Activated CD4-positive, alpha-beta T cell treated with anti-CD3 and anti-CD28 coated beads, Interleukin-2, amount 50 U/mL, for 48 hours (primary cell): ENCODE measurements around the gene SHISA9.

Source experiments
- DNase-seq, 2 experiments: peaks; one replicate each; pipeline ENCODE4 v3.0.0-alpha.2; 2020

SHISA9 gene

DNA sequence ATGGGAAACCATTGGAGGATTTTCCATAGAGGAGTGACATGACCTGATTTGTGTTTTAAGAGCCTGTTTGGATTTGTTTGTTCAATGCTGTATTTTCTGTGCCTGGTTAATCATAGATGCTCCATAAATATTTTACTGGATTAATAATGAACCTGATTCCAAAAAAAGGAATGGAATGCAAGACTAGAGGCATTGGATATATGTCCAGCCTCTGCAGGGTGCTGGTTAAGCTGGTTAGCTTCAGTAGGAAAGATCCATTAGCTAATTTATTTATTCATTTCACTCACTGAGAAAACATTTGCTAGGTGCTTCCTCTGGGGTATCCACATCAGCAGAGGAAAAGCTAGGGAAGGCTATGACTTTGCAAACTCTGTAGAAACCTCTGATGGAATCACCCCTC, 57.7 kb downstream of the SHISA9 start:
- no peak for DNase-seq

DNA sequence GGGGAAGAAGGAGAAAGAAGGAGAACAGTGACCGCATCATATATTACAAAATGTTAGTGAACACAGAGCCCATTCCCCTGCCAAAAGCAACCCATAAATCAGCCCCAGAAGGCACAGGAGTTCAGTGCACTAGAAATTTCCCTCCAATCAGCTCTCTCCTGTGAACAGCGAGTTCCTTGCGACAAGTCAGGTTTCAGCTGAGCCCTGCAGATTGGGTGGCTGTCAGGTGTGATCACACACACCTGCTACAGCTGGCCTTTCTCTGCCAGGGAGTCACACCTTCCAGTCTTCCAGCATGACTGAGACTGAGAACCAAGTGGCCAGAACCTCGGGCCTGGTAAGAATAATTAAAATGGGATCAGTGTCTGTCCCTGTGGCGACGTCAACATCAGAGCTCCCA, 60.2 kb downstream of the SHISA9 start:
- DNase-seq, result no peak

DNA sequence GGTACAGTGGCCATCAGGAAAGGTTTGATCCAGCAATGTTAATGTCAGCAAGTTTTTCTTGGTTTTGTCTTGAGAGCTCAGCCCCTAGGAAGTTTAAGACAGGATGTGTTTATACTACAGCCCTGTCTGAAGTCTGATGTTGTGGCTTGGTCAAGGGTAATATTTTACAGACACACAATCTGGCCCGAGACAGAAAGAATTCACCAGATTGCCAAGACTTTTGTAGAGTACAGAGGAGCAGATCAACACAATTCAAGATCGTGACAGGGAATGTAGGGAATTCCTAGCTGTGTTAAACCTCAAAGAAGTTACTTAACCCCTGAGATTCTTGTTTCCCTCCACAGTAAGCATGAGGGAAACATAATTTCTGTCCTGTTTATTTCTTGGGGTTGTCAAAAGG, 63.1 kb downstream of the SHISA9 start:
- no peak for DNase-seq

DNA sequence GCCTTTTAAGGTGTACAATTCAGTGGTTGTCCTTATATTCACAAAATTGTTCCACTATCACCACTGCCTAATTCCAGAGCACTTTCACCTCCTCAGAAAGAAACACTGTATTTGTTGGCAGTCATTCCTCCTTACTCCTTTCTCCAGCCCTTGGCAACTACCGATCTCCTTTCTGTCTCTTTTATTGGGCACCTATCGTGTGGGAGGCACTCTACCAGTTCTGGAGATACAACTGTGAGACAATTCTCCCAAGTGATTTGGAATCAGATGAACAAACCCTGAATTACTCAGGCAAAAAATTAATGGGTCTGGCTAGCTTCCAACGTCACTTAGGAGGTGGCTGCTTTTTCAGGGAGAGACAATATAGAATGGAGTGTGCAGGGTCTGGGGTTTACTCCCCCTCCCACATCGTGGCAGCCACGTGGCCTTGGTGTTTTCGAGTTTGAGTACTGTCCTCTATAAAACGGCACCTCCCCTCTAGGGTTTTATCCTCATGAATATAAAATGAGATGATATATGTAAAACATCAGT, 63.9 kb downstream of the SHISA9 start:
- no peak for DNase-seq

DNA sequence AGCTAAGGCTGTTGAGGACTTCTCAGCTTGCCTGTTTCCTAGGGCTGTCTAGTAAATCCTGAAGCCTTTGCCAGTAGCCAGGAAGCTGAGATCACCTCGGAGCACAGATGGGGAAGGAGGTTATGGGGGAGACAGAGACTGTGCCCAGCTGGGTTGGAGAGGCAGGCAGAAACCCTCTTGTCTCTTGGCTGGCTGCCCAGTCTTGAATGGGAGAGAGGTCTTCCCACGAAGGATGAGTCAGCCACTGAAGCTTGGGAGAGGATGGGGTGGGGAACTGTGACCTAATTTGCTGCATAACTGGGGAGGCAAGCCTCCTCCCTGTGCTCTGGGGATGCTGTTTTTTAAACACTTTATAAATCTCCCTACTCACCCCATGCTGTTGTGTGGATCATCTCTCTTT, 69.8 kb downstream of the SHISA9 start:
- no peak for DNase-seq

DNA sequence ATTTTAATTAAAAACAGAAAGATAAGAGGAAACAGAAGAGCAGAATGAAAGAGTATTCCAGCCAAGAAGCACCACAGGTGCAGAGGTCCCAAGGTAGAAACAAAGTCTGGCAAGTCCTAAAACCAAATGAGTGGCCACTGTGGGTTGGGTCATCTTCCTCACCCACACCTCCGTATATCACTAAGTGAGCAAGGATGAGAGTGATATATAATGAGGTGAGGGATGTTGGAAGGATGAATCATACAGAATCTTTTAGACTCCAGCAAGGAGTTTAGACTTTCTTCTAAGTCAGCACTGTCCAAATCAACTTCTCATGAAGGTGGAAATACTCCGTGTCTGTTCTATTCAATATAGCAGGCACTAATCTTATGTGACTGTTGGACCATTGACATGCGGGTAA, 70.8 kb downstream of the SHISA9 start:
- no peak for DNase-seq

DNA sequence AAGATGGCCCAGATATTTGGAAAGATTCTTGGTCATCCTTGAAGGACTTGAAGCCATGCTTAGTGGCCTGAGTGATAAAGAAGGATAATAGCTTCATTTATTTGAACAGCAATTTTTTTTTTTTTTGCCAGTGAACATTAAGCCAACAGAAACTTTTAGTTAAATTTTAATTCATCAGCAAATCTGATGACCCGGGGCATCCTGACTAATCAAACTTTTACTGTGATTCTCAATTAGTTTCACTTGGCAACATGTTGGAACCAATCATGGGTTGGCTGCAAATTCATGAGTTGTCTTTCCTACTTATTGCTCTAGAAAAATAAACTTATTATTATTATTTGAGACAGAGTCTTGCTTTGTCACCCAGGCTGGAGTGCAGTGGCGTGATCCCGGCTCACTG, 74.4 kb downstream of the SHISA9 start:
- DNase-seq, result no peak

DNA sequence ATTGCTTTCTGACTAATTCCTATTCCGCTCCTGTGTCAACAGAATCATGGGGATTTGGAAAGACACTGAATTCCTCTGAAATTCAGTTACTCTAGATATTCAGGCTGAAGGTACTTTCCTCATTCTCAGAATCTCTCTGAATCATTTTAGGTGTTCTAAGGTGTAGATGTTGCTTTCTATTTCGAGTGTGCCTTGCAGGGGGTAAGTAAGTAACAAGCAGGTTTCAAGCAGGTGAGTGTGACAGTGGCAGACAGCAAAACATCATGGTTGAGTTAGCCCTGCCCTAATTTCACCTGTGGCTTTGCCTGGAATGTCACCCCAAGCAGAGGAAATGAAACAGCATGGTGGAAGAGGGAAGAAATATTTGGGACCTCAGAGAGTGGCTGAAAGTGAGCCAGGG, 75.1 kb downstream of the SHISA9 start:
- no peak for DNase-seq

DNA sequence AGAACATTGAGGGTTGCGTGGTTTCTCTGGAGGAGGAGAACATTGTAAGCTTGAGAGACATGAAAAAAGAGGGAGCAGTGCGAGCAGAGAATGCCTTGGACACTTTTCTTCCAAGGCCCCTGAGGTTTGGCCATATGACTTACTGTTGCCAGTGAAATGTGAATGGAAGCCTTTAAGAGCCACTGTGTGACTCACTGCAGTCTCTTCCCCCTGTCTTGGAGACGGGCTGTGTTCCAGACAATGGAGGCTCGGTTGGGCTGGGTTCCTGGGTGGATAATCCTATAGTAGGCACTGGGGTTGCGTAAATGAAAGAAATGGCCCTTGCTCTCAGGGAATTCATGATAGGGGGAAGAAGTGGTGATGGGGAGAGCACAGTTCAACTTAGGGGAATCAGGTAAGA, 75.5 kb downstream of the SHISA9 start:
- DNase-seq, result no peak

DNA sequence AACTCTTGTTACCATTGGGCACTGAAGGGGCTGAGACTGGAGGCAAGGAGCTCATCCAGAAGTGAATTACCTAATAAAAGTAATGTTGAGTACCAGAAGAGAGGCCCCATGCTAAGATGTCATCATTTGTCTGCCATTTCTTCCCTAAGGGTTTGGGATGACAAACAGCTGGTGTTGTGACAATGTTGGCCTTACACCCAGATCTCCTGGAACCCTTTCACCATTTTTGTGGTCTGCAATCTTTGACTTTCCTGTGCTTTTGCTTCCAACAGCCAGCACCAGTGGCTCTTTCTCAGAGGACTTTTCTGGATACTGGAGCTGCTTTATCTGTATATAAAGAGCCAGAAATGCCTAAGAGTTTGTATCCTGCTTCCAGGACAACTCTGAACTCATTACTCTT, 84.1 kb downstream of the SHISA9 start:
- no peak for DNase-seq

DNA sequence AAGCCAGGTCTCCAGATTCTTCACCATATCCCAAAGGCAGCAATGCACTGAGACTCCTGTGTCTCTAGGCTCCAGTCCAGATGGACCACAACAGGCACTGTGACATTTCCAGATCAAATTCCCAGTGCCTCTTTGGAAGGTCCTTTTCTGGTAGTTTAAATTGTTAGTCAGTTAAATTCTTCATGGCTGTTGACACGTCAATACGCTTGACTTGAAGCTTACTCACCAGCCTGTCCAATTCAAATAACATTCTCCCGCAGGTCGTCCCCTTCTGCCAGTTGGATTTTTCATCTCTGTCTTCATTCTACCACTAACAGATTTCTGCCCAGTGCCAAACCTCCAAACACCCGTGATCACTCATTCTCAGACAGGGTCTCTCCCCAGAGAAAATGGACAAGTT, 86.7 kb downstream of the SHISA9 start:
- DNase-seq, result no peak

DNA sequence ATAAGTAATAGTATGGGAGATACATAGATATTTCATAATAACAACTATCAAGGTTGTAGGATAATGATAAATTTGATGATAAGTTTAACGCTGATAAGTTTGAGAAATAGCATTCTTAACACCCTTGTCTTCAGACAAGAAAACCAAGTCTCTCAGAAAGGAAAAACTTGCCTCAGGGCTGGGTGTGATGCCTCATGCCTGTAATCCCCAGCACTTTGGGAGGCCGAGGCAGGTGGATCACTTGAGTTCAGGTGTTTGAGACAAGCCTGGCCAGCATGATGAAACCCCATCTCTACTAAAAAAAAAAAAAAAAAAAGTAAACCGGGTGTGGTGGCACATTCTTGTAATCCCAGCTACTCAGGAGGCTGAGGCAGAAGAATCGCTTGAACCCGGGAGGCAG, 90.7 kb downstream of the SHISA9 start:
- no peak for DNase-seq

DNA sequence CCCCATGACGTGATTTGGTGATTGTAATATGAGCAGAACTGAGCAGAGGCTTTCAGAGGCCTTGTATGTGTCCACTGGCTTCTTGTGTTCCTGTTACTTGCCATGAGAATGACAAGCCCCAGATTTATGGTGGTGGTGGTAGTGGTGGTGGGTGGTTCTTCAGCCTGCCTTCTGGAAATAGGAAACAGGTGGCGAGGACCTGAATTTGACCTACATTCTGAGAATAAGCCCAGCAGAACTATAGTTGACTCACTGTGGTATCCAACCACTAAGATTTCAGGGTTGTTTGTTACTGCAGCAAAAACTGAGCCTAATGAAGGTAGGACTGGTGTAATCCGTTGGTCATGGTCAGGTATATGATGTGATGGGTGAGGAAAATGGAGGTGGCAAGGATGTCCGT, 93.0 kb downstream of the SHISA9 start:
- DNase-seq, result no peak

DNA sequence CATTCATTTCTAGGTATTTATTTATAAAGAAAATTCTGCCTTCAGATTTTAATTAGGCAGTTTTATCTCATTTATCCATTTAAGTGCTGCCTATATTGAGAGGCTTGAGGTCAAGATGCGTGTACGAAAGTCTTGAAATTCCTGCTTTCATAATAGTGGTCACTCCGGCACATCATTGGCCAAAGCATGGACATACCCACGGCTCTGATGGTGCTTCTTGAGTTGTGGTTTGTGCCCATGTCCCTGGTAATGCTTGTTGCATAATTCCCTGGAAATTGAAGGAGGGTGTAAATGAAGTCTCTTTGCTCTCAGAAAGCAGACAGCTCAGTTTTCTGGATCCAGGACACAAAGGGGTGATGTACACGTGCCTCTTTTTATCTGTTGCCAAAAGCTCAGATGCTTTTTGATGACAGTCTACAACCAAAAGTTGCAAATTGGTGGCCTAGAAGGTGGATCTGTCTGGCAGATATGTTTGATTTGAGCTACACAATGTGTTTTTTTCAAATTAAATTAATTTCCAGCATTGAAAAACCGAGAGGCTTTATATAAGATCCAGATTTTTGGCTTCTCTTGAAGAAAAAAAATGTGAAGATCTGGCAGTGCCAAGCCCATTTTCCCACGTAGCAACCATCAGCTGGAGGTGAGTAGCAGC, 94.4 kb downstream of the SHISA9 start:
- DNase-seq, result no peak

DNA sequence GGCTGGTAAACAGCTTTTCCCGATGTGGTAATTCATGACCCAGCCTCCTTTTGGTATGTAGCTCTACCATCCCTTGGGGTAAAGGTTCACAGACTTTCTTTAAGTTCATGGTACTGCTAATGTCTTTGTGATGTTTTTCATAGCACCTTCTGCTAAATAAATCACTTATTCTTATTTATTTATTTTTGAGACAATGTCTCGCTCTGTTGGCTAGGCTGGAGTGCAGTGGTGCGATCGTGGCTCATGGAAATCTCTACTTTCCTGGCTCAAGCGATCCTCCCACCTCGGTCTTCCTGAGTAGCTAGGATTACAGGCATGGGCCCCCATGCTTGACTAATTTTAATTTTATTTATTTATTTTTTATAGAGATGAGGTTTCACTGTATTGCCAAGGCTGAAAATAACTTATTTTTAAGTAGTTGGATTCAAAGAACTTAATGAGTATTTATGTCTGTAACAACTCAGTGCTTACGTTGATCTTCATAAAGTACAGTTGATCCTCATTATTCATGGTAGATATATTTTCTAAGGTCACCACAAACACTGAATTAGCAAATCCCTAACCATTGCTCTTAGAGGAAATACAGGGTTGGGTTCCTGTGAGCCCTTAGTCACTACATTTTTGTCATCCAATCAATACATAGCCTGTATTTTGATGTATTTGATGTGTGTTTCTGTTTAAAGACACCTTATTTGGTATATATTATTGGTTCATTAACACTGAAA, 97.1 kb downstream of the SHISA9 start:
- no peak for DNase-seq

DNA sequence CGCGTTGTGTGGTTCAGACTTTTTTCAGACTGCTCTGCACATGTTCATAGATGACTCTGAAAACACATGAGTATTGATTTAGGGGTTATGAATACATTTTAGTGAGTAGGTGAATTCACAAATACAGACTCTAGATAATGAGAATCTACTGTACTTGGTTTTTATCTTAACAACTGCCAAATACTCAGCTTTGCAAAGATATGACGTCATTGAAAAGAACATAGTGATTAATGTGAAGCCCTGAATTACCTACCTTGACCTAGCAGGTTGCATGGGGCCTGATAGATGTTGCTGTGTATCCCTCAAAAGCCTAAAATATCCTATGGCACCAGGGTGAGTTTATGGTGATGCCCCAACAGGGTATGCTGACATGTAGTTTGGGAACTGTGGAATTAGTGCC, 98.0 kb downstream of the SHISA9 start:
- DNase-seq, result no peak

DNA sequence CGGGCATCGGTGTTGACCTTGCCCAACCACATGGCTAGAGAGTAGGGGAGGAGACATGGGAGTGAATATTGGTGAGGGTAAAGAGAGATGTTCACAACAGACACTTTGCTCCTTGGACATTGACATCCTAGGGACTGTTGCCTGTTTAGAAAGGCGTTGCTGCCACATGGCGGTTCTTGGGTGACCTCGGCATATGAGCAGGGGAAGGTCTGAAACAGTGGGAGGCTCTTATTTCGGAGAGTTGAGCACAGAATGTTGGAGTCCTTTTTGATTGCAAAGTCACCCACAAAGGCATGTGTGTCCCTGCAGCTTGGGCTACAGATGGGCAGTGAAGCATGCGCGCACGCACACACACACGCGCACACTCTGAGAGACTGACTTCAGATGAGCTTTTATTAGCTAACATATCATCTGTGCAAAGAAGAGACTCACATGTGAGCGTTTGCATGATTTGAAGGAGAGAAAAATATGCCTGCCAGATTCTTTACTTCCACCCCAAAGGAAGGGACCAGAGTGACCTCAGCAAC, 104.4 kb downstream of the SHISA9 start:
- no peak for DNase-seq

DNA sequence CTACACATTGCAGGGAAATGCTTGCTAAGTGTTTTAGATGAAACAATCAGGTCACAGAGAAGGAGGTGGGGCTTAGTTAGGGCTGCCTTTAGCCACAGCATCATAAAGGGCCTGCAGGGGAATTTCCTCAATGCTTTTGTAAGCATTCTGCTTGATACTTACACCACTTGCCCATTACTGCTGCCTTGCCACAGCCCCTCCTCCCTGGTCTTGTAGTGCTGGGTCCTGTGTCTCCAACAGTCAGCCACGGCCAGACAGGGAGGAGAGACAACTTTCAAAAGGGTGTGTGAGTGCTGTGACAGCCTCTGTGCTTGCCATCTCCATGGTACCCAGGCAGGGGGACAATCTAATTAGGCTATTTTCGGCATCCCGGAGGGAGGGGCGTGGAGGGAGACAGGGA, 111.2 kb downstream of the SHISA9 start:
- no peak for DNase-seq

DNA sequence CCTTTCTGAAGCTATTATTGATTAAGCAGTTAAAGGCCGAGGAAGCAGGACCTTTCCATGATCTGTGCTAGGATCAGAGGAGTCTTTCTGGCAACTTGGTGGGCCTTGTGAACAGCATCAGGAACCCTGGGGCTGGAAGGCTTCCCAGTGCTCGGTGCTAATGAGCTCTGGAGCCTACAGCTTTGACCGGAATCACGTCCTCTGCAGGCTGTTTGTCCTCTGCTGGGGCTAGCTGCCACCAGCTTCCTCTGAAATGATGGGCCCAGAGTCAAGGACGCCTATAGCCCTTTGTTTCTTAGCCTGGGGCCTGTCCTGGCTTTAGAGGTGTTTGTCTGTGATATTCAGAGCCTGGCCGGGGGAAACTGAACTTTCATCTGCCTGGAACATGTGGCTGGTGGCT, 111.6 kb downstream of the SHISA9 start:
- DNase-seq, result no peak

DNA sequence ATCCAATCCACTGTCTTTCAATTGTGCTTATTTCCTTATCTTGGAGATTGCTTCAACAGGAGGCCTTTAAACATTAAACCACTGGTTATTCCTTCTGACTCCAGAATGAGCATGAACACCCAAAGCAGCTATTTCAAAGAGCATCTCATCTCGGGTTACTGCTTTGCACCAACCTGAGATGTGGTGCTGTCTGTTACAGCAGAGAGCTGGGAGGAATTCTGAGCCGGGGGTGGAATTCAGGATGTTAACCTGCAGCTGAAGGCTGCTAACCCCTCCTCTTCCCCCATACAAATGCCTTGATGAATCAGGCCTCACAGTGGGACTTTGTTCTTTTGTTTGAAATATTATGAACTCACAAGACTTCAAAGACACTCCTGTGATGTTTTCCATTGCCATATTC, 113.1 kb downstream of the SHISA9 start:
- DNase-seq, result no peak

DNA sequence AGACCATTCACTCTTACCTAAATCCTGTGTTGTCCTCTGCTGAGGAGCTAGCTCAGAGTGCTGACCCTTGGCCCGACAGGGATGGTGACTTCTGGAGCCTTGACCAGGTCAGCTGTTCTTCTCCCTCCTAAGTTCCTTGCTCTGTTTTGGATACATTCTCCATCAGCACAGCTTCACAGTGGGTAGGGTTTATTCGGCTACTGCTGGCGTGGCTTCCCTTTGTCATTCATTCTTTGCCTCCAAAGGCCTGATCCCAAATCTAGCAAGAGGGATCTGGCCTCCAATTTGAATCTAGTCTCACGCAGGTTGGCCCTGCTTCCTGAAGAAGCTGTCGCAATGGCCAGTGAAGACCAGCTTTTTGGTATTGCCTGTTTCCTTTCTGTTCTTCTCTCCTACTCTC, 116.6 kb downstream of the SHISA9 start:
- DNase-seq, result no peak

DNA sequence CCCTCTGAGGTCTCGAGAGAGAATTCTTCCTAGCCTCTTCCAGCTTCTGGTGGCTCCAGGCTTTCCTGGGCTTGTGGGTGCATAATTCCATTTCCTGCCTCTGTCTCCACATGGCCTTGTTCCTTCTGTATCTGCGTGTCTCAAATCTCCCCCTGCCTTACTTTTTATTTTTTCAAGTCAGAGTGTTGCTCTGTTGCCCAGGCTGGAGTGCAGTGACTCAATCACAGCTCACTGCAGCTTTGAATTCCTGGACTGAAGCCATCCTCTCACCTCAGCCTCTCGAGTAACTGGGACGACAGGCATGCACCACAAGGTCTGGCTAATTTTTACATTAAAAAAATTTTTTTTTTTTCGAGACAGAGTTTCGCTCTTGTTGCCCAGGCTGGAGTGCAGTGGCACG, 120.6 kb downstream of the SHISA9 start:
- DNase-seq, result no peak

DNA sequence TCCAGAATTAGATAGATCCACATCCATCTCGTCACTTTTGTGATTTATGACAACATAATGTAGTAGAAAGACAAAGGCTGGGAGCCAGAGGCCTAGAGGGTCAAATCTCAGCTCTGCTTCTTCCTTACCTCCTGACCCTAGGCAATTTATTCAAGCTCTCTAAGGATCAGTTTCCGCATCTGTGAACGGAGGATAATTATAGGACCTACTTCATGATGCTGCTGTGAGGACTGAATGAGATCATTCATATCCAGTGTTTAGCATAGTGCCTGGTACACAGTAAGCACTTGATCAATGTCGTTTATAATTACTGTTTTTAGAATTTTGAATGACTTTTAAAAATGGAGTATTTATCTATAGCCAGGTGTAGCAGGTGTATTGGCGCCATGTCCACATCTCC, 128.4 kb downstream of the SHISA9 start:
- no peak for DNase-seq

DNA sequence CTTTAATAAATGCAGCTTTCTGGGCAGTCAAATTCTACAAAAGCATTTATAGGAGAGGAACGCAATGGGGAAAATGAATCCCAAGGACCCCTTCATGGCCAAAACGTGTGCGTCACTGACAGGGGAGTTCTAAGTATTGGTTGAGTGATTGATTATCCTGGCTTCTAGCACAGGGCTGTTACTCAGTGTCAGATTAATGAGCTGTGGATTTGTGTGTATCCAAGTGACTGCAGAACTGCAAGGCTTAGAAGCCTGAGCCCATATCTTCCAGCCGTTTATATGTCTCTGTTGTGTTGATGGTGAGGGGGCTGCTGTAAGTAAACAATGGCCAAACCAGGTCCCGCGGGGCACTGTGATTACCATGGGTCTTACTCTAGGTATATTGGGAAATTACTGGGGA, 129.4 kb downstream of the SHISA9 start:
- no peak for DNase-seq

DNA sequence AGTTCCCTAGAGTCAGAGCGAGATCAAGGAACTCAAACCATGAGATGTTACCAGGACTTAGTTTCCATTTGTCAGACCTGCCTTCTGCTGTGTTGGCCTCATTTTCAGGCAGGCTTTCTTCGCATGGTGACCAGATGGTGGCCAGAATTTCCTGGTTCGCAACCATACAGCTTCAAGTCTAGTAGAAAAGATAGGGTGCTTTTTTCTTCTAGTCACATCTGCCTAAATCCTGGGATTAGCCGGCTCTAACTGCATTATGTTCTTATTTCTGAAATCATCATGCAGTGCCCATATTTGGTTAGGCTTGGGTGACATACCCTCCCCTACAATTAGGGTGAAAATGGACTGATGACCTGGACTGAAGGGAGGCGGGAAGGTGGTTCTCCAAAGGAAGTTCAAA, 131.5 kb downstream of the SHISA9 start:
- no peak for DNase-seq
